HG02852 (cell line): ENCODE results near the gene FAM222B.
"Not testable (repeated sequence)": the region's sequence is repeated elsewhere in the genome, so short reads cannot be mapped to it uniquely, and the experiment has no call there.

Experiments used
- ATAC-seq: cut with Tn5 transposase; IDR thresholded peaks from one replicate; pipeline ENCODE4 v1.9.1; 2021; ENCODE audit warnings: mild to moderate bottlenecking, moderate library complexity; ENCODE audit not compliant: unreplicated experiment

FAM222B gene

GRCh38 chr17:28747051-28747691 lies 95.4 kb downstream of the FAM222B start:
- ATAC-seq = no peak

DNA sequence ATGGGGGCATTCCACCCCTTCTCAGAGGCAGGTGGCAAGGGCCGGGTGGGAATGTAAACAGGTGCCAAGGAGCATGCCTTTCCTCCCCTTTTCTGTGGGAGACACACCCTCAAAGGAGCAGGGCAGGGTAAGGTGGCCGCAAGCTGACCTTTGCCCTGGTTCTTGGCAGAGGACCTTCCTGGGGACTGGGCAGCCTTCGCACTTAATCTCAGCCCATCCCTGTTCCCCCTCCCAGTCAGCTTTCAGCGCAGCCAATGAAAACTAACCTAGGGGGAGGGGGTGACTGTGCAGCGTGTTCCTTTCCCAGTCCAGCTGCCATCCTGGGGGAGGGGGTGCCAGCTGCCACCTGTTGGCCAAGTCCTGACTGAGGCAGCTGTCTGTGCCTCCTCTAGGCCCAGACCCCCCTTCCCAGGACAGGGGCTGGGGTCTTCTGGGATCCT lies 96.0 kb downstream of the FAM222B start:
- no peak for ATAC-seq

DNA sequence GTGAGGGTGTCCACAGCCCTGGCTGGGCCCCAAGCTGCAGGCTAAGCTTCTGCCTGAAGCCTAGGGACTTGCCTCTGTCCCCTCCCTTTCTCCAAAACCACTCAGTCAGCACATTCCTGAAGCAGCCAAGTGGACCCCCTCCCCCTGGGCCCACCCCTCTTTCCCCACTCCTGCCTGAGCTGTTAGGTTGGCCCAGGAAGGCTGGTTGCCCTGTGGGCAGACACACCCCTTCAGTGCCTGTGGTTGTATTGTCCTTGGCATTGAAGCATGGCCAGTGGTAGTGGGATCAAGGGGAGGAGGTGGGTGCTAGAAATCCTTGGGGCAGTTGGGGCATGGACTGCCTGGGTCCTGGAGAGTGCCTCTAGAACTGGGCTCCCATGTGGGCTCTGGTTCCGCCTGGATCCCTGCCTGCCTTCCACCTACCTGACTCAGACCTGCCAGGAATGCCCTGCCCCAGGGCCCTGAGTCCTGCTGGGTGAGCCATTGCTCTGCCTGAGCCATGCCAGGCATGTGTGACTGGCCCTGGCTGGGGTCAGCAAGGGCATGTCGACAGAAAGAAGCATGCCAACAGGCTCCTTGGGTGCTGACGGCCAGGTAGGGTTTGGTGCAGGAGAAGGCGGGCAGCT lies 96.7 kb downstream of the FAM222B start:
- no peak for ATAC-seq

DNA sequence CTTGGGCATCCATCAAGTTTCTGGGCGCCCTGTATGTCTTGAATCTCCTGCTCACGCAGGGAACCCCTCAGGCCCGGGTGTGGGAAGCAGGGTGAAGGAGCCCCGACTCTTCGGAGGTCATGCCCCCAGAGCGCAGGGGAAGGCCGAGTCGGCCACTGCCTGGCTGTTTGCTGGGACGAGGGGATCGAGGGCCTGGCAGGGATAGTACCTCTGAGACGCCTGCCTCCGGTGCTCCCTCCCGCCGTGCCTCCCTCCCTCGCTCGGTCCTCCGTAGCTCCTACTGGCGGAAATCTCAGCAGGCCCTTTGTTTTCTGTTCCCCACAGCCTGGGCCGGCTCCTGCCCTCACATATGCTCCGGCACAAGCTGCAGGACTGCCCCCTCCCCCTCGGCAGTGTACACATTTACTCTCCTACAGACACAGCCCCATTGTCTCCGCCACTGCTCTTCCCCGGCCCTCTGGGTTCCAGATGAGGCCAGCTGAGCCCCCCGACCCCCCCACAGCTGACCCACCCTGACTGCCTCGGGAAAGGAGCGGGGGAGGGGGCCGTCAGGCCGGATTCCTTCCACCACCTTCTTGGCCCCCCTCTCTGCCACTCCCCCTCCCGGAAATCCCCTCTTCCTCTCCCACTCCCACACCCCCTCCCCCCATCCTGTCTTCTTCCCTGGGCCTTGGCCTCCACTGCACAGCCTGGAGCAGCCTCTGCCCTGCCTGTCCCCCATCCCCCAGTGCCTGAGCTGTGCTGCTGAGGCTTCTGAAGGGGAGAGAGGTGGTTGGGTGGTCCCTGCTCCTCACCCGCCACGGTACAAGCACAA lies 97.4 kb downstream of the FAM222B start:
- ATAC-seq = no peak

GRCh38 chr17:28744104-28744971 lies 98.3 kb downstream of the FAM222B start:
- peak; percentile 29 for ATAC-seq

DNA sequence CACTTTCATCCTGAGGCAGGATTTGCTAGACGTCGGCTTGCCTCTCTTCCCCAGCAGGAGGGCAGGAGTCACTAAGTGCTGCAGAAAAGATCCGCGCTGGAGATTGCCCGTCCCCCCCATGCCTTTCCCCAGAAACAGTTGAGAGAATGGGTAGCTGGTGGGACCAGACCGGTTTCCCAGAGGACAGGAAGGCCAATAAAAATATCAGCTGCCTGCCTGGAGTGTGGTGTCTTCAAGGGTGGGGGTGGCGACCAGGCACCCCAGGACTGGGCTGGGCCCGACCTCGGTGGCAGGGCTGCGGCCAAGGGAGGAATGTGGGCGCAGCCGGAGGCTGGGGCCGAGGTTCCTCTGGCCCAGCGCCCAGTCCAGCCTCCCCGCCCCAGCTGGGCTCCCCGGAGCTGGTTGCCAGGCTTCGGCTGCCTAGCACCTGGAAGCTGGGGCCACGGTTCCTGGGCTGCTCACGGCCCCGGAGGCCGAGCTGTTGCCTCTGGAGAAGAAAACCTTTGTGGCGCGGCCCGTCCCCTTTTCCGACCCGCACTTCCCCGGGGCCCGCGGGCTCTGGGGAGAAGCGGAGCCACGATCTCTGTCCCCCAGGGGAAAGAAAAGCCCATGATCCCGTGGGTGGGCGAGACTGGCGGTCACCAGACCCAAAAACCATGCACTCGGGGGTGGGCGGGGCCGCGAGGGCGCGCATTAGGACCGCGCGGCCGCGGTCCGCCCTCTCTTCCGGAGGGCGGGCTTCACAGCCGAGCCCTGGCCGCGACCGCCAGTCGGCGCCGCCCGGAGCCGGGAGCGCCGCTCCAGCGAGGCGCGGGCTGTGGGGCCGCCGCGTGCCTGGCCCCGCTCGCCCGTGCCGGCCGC lies 99.1 kb downstream of the FAM222B start, which contains the start of gene TRAF4:
Gene TRAF4, plus strand, starts transcription at position 769 of the 861 bp plus-strand sequence. CDS start 102 bp downstream, outside the sequence.
- ATAC-seq = peak; percentile 67

DNA sequence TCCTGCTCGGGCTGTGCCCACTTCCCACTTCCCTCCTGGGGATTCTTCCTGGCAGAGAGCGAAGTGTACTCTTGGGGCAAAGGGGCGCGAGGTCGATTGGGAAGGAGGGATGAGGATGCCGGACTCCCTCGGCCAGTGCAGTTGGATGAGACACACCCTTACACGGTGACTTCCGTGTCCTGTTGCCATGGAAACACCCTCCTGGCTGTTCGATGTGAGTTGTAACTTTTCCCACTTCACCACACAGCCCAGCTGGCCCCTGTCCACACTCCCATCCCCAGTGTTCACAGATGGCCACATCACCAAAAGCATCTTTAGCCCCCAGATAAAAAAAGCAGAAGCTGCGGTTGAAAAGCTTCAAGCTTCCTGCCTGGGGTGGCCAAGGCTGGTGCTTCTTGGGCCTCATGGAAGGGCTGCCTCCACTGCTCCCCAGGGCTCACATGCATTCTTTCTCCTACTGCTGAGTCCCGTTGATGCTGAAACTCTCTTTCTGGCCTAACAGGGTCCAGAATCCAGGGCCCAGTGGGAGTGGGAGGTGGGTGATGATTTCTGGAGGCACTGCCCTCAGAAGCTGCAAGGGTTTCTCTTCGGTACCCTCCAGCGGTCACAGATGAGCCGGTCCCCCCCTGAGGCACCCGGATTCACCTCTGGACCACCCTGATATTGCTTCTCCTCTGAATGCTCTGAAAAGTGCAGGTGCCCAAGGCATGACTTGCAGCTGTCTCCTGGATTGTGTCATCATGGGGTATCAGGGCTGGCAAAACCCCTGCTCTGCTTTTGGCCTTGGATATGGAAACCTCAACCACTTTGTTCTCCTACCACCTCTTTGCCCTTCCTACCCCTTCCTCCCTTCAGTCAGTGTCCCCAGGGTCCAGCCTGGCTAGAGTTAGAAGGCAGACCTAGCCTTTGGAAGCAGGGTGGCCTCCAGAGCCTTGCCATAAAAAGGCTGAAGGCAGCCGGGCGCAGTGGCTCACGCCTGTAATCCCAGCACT lies 100.9 kb downstream of the FAM222B start:
- ATAC-seq = no peak

- ATAC-seq = no peak
Measured at GRCh38 chr17:28740406-28741357, 101.9 kb downstream of the FAM222B start.

DNA sequence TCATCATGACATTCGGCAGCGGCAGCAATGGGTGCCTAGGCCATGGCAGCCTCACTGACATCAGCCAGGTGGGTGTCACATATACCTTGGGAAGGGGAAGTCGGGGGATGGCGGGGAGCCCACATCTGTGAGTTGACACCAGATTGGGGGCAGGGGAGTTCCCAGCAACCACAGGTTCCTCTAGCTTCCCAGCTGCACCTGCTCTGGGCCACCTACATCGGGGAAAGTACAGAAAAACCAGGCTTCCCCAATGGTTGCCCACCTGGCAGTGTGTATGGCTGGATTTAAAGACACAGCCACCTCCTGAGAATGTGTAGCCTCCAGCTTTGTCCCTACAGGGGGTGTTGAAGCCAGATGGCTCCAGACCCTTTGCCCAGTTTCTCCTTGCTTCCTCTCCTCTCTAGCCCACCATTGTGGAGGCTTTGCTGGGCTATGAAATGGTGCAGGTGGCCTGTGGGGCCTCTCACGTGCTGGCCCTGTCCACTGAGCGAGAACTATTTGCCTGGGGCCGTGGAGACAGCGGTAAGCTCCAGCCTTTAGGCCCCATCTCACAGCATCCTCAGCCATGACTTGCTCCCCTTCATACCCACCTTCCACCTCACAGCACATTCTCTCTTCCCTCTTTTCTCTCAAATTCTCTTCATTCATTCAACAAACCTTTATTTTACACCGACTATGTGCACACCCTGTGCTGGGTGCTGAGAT lies 103.8 kb downstream of the FAM222B start:
- no peak for ATAC-seq

DNA sequence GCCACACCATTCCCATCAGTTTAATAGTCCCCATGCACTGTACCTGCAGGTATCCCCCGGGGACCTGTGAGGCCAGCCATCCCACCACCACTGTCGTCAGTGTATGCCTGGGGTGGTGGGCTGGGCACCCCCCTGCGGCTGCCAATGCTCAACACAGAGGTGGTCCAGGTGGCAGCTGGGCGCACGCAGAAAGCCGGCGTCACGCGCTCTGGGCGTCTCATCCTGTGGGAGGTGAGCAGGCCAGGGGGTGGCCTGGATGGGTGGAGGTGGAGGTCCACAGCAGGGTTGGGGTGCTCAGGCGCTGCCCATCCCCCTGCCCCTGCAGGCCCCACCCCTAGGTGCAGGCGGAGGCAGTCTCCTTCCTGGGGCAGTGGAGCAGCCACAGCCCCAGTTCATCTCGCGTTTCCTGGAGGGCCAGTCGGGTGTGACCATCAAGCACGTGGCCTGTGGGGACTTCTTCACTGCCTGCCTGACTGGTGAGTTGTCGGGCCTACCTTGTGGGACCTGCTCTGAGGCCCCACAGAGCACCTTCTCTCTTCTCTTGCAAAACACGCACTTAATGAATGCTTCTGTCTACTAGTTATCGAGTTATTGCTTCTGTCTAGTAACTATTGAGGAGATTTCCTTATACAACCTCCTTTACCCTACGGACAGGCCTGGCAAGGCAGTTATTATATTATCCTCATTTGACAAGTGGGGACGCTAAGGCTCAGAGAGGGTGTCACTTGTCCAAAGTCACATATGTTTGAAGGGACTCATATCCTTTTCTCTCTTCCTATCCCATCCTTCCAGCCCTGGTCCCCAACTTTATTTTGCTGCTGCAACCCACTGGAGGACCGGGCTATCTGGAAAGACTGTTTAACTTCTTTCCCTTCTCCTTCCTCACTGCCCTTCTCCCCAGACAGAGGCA lies 104.6 kb downstream of the FAM222B start:
- peak; percentile 73 for ATAC-seq

- ATAC-seq = no peak
Measured at GRCh38 chr17:28737316-28737715, 105.3 kb downstream of the FAM222B start.

DNA sequence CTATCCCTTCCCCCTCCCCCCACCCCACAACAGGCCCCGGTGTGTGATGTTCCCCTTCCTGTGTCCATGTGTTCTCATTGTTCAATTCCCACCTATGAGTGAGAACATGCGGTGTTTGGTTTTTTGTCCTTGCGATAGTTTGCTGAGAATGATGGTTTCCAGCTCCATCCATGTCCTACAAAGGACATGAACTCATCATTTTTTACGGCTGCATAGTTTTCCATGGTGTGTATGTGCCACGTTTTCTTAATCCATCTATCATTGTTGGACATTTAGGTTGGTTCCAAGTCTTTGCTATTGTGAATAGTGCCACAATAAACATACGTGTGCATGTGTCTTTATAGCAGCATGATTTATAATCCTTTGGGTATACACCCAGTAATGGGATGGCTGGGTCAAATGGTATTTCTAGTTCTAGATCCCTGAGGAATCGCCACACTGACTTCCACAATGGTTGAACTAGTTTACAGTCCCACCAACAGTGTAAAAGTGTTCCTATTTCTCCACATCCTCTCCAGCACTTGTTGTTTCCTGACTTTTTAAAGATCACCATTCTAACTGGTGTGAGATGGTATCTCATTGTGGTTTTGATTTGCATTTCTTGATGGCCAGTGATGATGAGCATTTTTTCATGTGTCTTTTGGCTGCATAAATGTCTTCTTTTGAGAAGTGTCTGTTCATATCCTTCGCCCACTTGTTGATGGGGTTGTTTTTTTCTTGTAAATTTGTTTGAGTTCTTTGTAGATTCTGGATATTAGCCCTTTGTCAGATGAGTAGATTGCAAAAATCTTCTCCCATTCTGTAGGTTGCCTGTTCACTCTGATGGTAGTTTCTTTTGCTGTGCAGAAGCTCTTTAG lies 106.4 kb downstream of the FAM222B start:
- not testable (repeated sequence) for ATAC-seq

DNA sequence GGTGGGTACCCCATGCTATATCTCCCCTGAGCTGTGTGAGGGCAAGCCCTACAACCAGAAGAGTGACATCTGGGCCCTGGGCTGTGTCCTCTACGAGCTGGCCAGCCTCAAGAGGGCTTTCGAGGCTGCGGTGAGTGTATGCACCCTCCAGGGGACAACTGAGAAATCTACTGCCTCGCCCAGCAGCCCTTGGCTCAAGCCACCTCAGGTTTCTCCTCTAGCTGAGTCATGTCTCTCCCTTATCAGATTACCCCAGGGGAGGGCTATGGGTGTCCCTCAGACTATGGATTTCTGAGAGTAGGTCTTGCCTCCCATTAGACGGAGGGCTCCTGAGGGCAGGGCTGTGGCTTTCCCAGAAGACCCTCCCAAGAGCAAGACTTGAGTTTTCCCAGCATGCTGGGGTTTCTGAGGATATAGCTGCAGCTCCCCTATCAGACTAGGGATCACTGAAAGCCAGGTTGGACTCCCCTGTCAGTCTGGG lies 107.3 kb downstream of the FAM222B start:
- ATAC-seq = no peak

DNA sequence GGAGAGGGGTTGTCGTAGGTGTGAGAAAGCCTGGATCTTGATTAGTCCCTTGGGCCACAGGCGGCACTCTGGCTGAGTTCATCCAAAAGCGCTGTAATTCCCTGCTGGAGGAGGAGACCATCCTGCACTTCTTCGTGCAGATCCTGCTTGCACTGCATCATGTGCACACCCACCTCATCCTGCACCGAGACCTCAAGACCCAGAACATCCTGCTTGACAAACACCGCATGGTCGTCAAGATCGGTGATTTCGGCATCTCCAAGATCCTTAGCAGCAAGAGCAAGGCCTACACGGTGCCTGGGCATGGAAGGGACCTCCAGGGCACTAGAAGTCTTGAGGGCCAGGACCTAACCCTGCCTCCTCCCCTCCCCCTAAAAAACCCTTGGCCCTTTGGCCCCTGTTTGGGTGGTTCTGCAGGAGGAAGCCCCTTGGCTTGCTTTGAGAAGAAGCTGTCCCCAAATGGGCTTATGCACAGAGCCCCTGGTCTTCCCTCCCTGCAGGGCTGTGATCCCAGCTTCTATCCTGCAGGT lies 107.8 kb downstream of the FAM222B start:
- no peak for ATAC-seq

DNA sequence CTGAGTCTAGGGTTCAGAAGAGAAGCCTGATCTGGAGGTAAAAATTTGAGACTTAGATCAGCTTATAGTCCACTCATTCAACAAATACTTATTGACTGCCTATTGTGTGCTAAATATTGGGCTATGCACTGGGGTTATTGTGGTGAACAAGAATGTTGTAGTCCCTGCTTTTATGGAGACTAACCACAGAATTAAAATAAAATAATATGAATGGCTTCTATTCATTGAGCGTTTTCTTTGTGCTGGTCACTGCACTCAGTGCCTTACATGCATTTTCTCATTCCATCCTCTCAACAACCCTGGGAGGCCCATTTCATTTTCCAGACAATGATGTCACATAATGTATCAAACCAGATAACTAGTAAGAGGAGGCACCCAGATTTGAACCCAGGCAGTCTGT lies 109.2 kb downstream of the FAM222B start:
- ATAC-seq = no peak
